Esophagus squamous epithelium (tissue), 4 donors: ENCODE measurements around the gene VGLL4.

Experiments
- CTCF ChIP-seq, 6 experiments: fragments of 450-650 bp in 4 of 6; fragments of 200-600 bp in 2 of 6; sonication (generic) in 2 of 6; IDR thresholded peaks; one replicate each; pipeline ENCODE4 v1.5.1; 2016 to 2019; ENCODE audit warnings: antibody characterized with exemption in 6 of 6, mild to moderate bottlenecking in 4 of 6, moderate library complexity in 4 of 6
- POLR2A ChIP-seq, 4 donors: fragments of 450-650 bp; IDR thresholded peaks; one replicate each; pipeline ENCODE4 v1.6.1; 2017; ENCODE audit warnings: antibody characterized with exemption in 4 of 4, mild to moderate bottlenecking in 4 of 4, moderate library complexity in 3 of 4

GRCh38 chr3:11672363-11672762 is 28.6 kb upstream of the VGLL4 start:
- TF ChIP-seq POLR2A (IDR thresholded peaks at IDR 0.05), result no peak
- TF ChIP-seq CTCF (IDR thresholded peaks at IDR 0.05), result no peak
